HCT116 (cell line): ENCODE data around the gene PPP2R5A. TPM values are rescaled to one million over a fixed set of nuclear protein-coding genes. Genes with fewer than 3 reads are reported as not detected.

Experiments used
- ATAC-seq: fragments of 200-7000 bp; cut with Tn5 transposase; 2 replicates; pipeline ENCODE4 v1.9.1; 2020; ENCODE audit warnings: mild to moderate bottlenecking, moderate library complexity
- BruUV-seq: library from RNA; stranded (reverse); fragments of 400-500 nt; replicated peaks from 2 replicates; lab custom pipeline; 2021; lab: Mats Ljungman, UMichigan
- CTCF ChIA-PET: fragments of 300-600 bp; sonication (Branson Sonifier 250); formaldehyde crosslinking; loops from one replicate; lab custom pipeline; 2021; ENCODE audit warnings: antibody characterized with exemption; lab: Charles Lee
- POLR2A ChIA-PET: fragments of 300-600, 350-600 bp; sonication (Branson Sonifier 250); formaldehyde crosslinking; loops from one replicate; lab custom pipeline; 2021; ENCODE audit warnings: antibody characterized with exemption; lab: Charles Lee
- RAD21 ChIA-PET, 2 experiments: fragments of 300-600 bp; sonication (Branson Sonifier 250); formaldehyde crosslinking; loops; one replicate each; lab custom pipeline; 2023; ENCODE audit warnings: low total read pairs in 2 of 2; ENCODE audit not compliant: uncharacterized antibody in 2 of 2, unreplicated experiment in 2 of 2, low non-redundant PET in 1 of 2; lab: Charles Lee
- DNase-seq: peaks from one replicate; pipeline ENCODE4 v3.0.0-alpha.2; 2010; ENCODE audit warnings: low read depth, low spot score
- H2AFZ ChIP-seq: fragments of 200-600 bp; shearing (Covaris generic), sonication (generic); 2 replicates; pipeline ENCODE4 v1.6.1; 2017; ENCODE audit warnings: low read depth, mixed run types, mixed read lengths, antibody characterized with exemption, low read length; ENCODE audit not compliant: poor library complexity, severe bottlenecking
- H3K27ac ChIP-seq: 2 replicates; pipeline ENCODE4 v1.5.1; 2012; ENCODE audit warnings: low read depth, low read length
- H3K27me3 ChIP-seq: fragments of 200-600 bp; sonication (generic); 2 replicates; pipeline ENCODE4 v1.6.1; 2016; ENCODE audit warnings: mixed run types, low read length, mixed read lengths; ENCODE audit not compliant: insufficient read depth
- H3K36me3 ChIP-seq, 2 experiments: fragments of 200-500 bp in 1 of 2; fragments of 200-600 bp in 1 of 2; sonication (Bioruptor generic) in 1 of 2; sonication (generic) in 1 of 2; 2 replicates each; pipeline versions ENCODE4 v1.5.1 to v1.6.1; 2014 to 2016; ENCODE audit warnings: low read length in 2 of 2, inconsistent platforms in 1 of 2, mixed read lengths in 1 of 2, mixed run types in 1 of 2; ENCODE audit not compliant: insufficient read depth in 2 of 2, control insufficient read depth in 1 of 2
- H3K4me1 ChIP-seq, 2 experiments: fragments of 200-600 bp in 1 of 2; sonication (generic) in 1 of 2; 2 replicates each; pipeline versions ENCODE4 v1.5.1 to v1.6.1; 2012 to 2017; ENCODE audit warnings: low read length in 2 of 2, inconsistent platforms in 1 of 2, mild to moderate bottlenecking in 1 of 2, mixed read lengths in 1 of 2, mixed run types in 1 of 2, moderate library complexity in 1 of 2; ENCODE audit not compliant: insufficient read depth in 2 of 2, control insufficient read depth in 1 of 2
- H3K4me2 ChIP-seq: fragments of 200-600 bp; sonication (generic); 2 replicates; pipeline ENCODE4 v1.6.1; 2017; ENCODE audit warnings: mixed run types, low read length, mixed read lengths
- H3K4me3 ChIP-seq, 2 experiments: fragments of 200-600 bp in 1 of 2; sonication (generic) in 1 of 2; replicated peaks in 1 of 2; 2 replicates each; pipeline ENCODE4 v1.5.1; 2011 to 2016; ENCODE audit warnings: low read length in 2 of 2, control low read depth in 1 of 2, low read depth in 1 of 2, mild to moderate bottlenecking in 1 of 2, mixed read lengths in 1 of 2, mixed run types in 1 of 2
- H3K79me2 ChIP-seq: fragments of 200-600 bp; sonication (generic); 2 replicates; pipeline ENCODE4 v1.6.1; 2017; ENCODE audit warnings: mild to moderate bottlenecking, mixed run types, low read length, moderate library complexity, mixed read lengths; ENCODE audit not compliant: insufficient read depth
- H3K9ac ChIP-seq: fragments of 200-600 bp; sonication (generic); 2 replicates; pipeline ENCODE4 v1.6.1; 2016; ENCODE audit warnings: low read length, mixed read lengths
- H3K9me2 ChIP-seq: fragments of 200-600 bp; sonication (generic), shearing (Covaris generic); 2 replicates; pipeline ENCODE4 v1.6.1; 2017; ENCODE audit warnings: mixed run types, mild to moderate bottlenecking, moderate library complexity; ENCODE audit not compliant: insufficient read depth
- H3K9me3 ChIP-seq, 2 experiments: fragments of 200-500 bp in 1 of 2; fragments of 200-600 bp in 1 of 2; sonication (Bioruptor generic) in 1 of 2; sonication (generic) in 1 of 2; 2 replicates each; pipeline ENCODE4 v1.6.1; 2014 to 2017; ENCODE audit warnings: low read length in 2 of 2, mixed read lengths in 2 of 2, inconsistent platforms in 1 of 2, low read depth in 1 of 2, mild to moderate bottlenecking in 1 of 2, mixed run types in 1 of 2, moderate library complexity in 1 of 2; ENCODE audit not compliant: control insufficient read depth in 1 of 2, insufficient read depth in 1 of 2
- H4K20me1 ChIP-seq: fragments of 200-600 bp; sonication (generic), shearing (Covaris generic); 2 replicates; pipeline ENCODE4 v1.6.1; 2017; ENCODE audit warnings: mixed run types, mild to moderate bottlenecking, moderate library complexity; ENCODE audit not compliant: insufficient read depth
- CBX3 ChIP-seq: IDR thresholded peaks from 2 replicates; pipeline ENCODE4 v1.6.1; 2012; ENCODE audit warnings: low read depth
- CEBPB ChIP-seq: IDR thresholded peaks from 2 replicates; pipeline ENCODE4 v1.6.1; 2012; ENCODE audit warnings: low read depth
- EGR1 ChIP-seq: IDR thresholded peaks from 2 replicates; pipeline ENCODE4 v1.6.1; 2012; ENCODE audit warnings: low read depth
- ELF1 ChIP-seq: IDR thresholded peaks from 2 replicates; pipeline ENCODE4 v1.6.1; 2012; ENCODE audit warnings: low read depth, borderline replicate concordance
- EZH2phosphoT487 ChIP-seq: fragments of 200-600 bp; IDR thresholded peaks from 2 replicates; pipeline ENCODE4 v1.6.1; 2018; ENCODE audit warnings: antibody characterized with exemption, borderline replicate concordance
- FOSL1 ChIP-seq: IDR thresholded peaks from 2 replicates; pipeline ENCODE4 v1.6.1; 2012; ENCODE audit warnings: low read depth
- JUND ChIP-seq: IDR thresholded peaks from 2 replicates; pipeline ENCODE4 v1.6.1; 2012
- POLR2A ChIP-seq: IDR thresholded peaks from 2 replicates; pipeline ENCODE4 v1.7.0; 2011; ENCODE audit warnings: borderline replicate concordance; ENCODE audit not compliant: insufficient read depth, insufficient read length; ENCODE audit errors: extremely low read depth
- RAD21 ChIP-seq: IDR thresholded peaks from 2 replicates; pipeline ENCODE4 v1.6.1; 2012; ENCODE audit warnings: low read depth, mild to moderate bottlenecking
- SIN3A ChIP-seq: IDR thresholded peaks from 2 replicates; pipeline ENCODE4 v1.6.1; 2012; ENCODE audit warnings: low read depth
- SRF ChIP-seq: IDR thresholded peaks from 2 replicates; pipeline ENCODE4 v1.6.1; 2012; ENCODE audit warnings: low read depth
- TCF7L2 ChIP-seq: IDR thresholded peaks from 2 replicates; pipeline ENCODE4 v1.7.0; 2011; ENCODE audit warnings: borderline replicate concordance, inconsistent platforms; ENCODE audit not compliant: insufficient read depth, insufficient read length; ENCODE audit errors: extremely low read depth
- YY1 ChIP-seq: IDR thresholded peaks from 2 replicates; pipeline ENCODE4 v1.6.1; 2011; ENCODE audit warnings: low read length, low read depth, moderate library complexity, mild to moderate bottlenecking; ENCODE audit not compliant: insufficient replicate concordance; ENCODE audit errors: extremely low read depth
- ZNF274 ChIP-seq: fragments of 200-500 bp; sonication (Bioruptor generic); IDR thresholded peaks from 2 replicates; pipeline ENCODE4 v1.6.1; 2014; ENCODE audit warnings: mild to moderate bottlenecking, low read depth, low read length, inconsistent platforms
- intact Hi-C: fragments of 100-400 bp; cut with micrococcal nuclease; formaldehyde crosslinking; loops from 2 replicates; pipeline ENCODE4 v1.10.0; 2022
- total RNA-seq: library from RNA; stranded (reverse); gene quantifications from one replicate; pipeline ENCODE4 v1.2.1, GENCODE V29; 2021; ENCODE audit not compliant: unreplicated experiment
- TF ChIP-seq, protein P1 (sequence below): IDR thresholded peaks from 2 replicates; pipeline ENCODE4 v1.6.1; 2012
- TF ChIP-seq, protein P2 (sequence below): IDR thresholded peaks from 2 replicates; pipeline ENCODE4 v1.6.1; 2012
- TF ChIP-seq, protein P3 (sequence below): IDR thresholded peaks from 2 replicates; pipeline ENCODE4 v1.6.1; 2011; ENCODE audit warnings: mild to moderate bottlenecking, low read length, moderate library complexity; ENCODE audit not compliant: insufficient replicate concordance; ENCODE audit errors: extremely low read depth
- TF ChIP-seq, protein P4 (sequence below): IDR thresholded peaks from 2 replicates; pipeline ENCODE4 v1.6.1; 2012; ENCODE audit warnings: low read depth

Gene PPP2R5A
- total RNA-seq, 1 experiment from 2014 or later: 33.1 TPM

DNA sequence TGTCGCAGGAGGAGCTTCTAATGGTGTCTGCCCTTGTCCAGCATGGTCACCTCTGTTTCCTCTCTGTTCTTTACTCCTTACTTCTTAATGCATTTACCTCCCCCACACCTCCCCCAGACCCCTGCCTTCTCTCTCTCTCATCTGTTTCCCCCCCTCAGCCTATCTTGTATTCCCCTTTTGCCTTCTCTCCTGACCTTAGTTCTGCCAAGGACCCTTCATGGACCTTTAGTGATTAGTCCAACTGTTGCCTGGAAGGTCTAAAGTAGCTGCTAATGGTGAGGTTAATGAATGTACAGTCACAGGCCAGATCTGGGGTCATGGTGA is 42.3 kb upstream of the PPP2R5A start:
- CTCF ChIA-PET: no interaction called here
- Histone ChIP-seq H3K4me2 (no peak overlapping the region), H3K9ac (no peak overlapping the region)

More for the DNA sequence above, 42.3 kb upstream of the PPP2R5A start:
- Histone ChIP-seq H3K9me2 (no peaks in the 10 kb centered on the region), H3K79me2 (no peaks in the 10 kb centered on the region), H2AFZ (no peak overlapping the region), H3K4me1 (peaks cover 1 to 9% of the 10 kb centered on the region in 2 experiments; a peak in 3 of 4 replicates), H3K27me3 (no peaks in the 10 kb centered on the region), H3K36me3 (no peaks in the 10 kb centered on the region), H3K4me3 (no peak overlapping the region), H3K27ac (no peak overlapping the region), H4K20me1 (no peaks in the 10 kb centered on the region), H3K9me3 (no peaks in the 10 kb centered on the region)
- intact Hi-C loops: no loop called here
- RAD21 ChIA-PET: no interaction called here
- POLR2A ChIA-PET: no interaction called here
- DNase-seq (no peak), ATAC-seq (no peak)
- BruUV-seq: no TSS peak
- TF ChIP-seq, protein P1, sequence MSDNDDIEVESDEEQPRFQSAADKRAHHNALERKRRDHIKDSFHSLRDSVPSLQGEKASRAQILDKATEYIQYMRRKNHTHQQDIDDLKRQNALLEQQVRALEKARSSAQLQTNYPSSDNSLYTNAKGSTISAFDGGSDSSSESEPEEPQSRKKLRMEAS: no peak
- no peak for TF ChIP-seq ZNF274
- no peak for TF ChIP-seq EGR1
- TF ChIP-seq, protein P2, sequence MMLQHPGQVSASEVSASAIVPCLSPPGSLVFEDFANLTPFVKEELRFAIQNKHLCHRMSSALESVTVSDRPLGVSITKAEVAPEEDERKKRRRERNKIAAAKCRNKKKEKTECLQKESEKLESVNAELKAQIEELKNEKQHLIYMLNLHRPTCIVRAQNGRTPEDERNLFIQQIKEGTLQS: no peak
- TF ChIP-seq, protein P3, sequence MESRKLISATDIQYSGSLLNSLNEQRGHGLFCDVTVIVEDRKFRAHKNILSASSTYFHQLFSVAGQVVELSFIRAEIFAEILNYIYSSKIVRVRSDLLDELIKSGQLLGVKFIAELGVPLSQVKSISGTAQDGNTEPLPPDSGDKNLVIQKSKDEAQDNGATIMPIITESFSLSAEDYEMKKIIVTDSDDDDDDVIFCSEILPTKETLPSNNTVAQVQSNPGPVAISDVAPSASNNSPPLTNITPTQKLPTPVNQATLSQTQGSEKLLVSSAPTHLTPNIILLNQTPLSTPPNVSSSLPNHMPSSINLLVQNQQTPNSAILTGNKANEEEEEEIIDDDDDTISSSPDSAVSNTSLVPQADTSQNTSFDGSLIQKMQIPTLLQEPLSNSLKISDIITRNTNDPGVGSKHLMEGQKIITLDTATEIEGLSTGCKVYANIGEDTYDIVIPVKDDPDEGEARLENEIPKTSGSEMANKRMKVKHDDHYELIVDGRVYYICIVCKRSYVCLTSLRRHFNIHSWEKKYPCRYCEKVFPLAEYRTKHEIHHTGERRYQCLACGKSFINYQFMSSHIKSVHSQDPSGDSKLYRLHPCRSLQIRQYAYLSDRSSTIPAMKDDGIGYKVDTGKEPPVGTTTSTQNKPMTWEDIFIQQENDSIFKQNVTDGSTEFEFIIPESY: no peak
- TF ChIP-seq CEBPB: no peak
- TF ChIP-seq POLR2A: no peak
- no peak for TF ChIP-seq RAD21
- no peak for TF ChIP-seq SRF
- no peak for TF ChIP-seq EZH2phosphoT487
- TF ChIP-seq YY1: no peak
- TF ChIP-seq SIN3A: no peak
- no peak for TF ChIP-seq FOSL1
- no peak for TF ChIP-seq TCF7L2
- no peak for TF ChIP-seq JUND
- no peak for TF ChIP-seq ELF1
- TF ChIP-seq, protein P4, sequence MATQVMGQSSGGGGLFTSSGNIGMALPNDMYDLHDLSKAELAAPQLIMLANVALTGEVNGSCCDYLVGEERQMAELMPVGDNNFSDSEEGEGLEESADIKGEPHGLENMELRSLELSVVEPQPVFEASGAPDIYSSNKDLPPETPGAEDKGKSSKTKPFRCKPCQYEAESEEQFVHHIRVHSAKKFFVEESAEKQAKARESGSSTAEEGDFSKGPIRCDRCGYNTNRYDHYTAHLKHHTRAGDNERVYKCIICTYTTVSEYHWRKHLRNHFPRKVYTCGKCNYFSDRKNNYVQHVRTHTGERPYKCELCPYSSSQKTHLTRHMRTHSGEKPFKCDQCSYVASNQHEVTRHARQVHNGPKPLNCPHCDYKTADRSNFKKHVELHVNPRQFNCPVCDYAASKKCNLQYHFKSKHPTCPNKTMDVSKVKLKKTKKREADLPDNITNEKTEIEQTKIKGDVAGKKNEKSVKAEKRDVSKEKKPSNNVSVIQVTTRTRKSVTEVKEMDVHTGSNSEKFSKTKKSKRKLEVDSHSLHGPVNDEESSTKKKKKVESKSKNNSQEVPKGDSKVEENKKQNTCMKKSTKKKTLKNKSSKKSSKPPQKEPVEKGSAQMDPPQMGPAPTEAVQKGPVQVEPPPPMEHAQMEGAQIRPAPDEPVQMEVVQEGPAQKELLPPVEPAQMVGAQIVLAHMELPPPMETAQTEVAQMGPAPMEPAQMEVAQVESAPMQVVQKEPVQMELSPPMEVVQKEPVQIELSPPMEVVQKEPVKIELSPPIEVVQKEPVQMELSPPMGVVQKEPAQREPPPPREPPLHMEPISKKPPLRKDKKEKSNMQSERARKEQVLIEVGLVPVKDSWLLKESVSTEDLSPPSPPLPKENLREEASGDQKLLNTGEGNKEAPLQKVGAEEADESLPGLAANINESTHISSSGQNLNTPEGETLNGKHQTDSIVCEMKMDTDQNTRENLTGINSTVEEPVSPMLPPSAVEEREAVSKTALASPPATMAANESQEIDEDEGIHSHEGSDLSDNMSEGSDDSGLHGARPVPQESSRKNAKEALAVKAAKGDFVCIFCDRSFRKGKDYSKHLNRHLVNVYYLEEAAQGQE: no peak
- no peak for TF ChIP-seq CBX3
- TF ChIP-seq, all 23 proteins: peak for 0
